ENCODE results near the gene PRSS53.
A peak's percentile ranks its signal among the peaks of the same experiment; 100 is the strongest.

The PRSS53 gene

DNA sequence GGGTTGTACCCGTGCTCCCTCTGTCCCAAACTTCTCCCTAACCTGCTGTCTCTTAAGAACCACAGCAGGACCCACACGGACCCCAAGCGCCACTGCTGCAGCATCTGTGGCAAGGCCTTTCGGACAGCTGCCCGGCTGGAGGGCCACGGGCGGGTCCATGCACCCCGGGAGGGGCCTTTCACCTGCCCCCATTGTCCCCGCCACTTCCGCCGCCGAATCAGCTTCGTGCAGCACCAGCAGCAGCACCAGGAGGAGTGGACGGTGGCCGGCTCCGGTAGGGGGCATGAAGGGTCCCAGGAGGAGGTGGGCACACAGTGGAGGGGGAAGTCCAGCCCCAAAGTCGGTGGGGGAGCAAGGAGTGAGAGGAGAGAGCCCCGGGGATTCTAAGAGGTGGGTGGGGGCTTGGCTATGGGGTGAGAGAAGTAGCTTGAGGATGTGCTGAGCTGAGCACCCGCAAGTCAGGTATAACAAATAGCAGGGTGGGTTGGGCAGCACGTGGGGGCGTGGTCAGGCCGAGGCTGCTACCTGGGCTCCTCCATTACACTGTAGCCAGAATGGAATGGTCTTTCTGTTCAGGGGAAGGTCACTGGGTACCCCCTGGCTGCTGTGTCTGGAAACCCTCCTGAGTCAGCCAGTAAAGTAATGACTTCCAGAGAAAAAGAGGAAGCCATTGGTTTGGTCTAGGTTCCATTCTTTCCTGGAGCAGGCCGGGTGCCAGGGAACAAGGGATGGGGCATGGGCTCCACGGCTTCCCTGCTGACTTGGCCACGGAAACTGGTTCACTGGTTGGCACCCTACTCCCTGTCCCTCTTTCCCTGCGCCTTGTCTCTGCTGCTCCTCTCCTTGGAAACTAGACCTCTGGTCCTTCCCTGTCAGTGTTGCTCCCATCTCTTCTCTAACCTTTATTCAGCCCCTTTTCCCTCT, 7.1 kb downstream of the PRSS53 start:
- DNase-seq = no peak
- in situ Hi-C loops (cut with MboI; ENCODE audit: low pct_unique_long_range_greater_than_20kb, low sequenced_read_pairs) = no loop called here

DNA sequence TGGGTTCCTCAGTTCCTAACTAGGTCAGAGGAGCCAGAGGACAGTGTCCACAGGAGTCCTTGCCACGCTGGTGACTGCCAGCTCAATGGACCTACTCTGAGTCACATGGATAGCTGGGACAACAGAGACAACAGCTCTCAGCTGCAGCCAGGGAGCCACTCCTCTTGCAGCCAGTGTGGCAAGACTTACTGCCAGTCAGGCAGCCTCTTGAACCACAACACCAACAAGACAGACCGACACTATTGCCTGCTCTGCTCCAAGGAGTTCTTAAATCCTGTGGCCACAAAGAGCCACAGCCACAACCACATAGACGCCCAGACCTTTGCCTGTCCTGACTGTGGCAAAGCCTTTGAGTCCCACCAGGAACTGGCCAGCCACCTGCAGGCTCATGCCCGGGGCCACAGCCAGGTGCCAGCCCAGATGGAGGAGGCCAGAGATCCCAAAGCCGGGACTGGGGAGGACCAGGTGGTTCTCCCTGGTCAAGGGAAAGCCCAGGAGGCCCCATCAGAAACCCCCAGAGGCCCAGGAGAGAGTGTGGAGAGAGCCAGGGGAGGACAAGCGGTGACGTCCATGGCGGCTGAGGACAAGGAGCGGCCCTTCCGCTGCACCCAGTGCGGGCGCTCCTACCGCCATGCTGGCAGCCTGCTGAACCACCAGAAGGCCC, 7.9 kb downstream of the PRSS53 start:
- DNase-seq = no peak
- in situ Hi-C loops (cut with MboI; ENCODE audit: low pct_unique_long_range_greater_than_20kb, low sequenced_read_pairs) = no loop called here

DNA sequence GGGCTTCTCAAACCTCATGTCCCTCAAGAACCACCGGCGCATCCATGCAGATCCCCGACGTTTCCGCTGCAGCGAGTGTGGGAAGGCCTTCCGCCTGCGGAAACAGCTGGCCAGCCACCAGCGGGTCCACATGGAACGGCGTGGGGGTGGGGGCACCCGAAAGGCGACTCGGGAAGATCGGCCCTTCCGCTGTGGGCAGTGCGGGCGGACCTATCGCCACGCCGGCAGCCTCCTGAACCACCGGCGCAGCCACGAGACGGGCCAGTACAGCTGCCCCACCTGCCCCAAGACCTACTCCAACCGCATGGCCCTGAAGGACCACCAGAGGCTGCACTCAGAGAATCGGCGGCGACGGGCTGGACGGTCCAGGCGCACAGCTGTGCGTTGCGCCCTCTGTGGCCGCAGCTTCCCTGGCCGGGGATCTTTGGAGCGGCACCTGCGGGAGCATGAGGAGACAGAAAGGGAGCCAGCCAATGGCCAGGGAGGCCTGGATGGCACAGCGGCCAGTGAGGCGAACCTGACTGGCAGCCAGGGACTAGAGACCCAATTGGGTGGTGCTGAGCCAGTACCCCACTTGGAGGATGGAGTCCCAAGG, 8.6 kb downstream of the PRSS53 start:
- in situ Hi-C loops (cut with MboI; ENCODE audit: low pct_unique_long_range_greater_than_20kb, low sequenced_read_pairs) = no loop called here
- DNase-seq = no peak

DNA sequence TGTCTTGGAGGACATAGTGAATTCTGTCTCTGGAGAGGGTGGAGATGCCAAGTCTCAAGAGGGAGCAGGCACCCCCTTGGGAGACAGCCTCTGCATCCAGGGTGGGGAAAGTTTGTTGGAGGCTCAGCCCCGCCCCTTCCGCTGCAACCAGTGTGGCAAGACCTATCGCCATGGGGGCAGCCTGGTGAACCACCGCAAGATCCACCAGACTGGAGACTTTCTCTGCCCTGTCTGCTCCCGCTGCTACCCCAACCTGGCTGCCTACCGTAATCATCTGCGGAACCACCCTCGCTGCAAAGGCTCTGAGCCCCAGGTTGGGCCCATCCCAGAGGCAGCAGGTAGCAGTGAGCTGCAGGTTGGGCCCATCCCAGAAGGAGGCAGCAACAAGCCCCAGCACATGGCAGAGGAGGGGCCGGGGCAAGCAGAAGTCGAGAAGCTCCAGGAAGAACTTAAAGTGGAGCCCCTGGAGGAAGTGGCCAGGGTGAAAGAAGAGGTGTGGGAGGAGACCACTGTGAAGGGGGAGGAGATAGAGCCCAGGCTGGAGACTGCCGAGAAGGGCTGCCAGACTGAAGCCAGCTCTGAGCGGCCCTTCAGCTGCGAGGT, 9.3 kb downstream of the PRSS53 start:
- in situ Hi-C loops (cut with MboI; ENCODE audit: low pct_unique_long_range_greater_than_20kb, low sequenced_read_pairs) = no loop called here
- no peak for DNase-seq

DNA sequence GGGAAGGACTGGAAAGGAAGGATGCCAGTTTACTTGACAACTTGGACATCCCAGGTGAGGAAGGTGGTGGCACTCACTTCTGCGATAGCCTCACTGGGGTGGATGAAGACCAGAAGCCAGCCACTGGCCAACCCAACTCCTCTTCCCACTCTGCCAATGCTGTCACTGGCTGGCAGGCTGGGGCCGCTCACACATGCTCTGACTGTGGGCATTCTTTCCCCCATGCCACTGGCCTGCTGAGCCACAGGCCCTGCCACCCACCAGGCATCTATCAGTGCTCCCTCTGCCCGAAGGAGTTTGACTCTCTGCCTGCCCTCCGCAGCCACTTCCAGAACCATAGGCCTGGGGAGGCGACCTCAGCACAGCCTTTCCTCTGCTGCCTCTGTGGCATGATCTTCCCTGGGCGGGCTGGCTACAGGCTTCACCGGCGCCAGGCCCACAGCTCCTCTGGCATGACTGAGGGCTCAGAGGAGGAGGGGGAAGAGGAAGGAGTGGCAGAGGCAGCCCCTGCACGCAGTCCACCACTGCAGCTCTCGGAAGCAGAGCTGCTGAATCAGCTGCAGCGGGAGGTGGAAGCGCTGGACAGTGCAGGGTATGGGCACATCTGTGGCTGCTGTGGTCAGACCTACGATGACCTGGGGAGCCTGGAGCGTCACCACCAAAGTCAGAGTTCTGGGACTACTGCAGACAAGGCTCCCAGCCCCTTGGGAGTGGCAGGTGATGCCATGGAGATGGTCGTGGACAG, 10.0 kb downstream of the PRSS53 start:
- in situ Hi-C loops (cut with MboI; ENCODE audit: low pct_unique_long_range_greater_than_20kb, low sequenced_read_pairs) = no loop called here
- no peak for DNase-seq

DNA sequence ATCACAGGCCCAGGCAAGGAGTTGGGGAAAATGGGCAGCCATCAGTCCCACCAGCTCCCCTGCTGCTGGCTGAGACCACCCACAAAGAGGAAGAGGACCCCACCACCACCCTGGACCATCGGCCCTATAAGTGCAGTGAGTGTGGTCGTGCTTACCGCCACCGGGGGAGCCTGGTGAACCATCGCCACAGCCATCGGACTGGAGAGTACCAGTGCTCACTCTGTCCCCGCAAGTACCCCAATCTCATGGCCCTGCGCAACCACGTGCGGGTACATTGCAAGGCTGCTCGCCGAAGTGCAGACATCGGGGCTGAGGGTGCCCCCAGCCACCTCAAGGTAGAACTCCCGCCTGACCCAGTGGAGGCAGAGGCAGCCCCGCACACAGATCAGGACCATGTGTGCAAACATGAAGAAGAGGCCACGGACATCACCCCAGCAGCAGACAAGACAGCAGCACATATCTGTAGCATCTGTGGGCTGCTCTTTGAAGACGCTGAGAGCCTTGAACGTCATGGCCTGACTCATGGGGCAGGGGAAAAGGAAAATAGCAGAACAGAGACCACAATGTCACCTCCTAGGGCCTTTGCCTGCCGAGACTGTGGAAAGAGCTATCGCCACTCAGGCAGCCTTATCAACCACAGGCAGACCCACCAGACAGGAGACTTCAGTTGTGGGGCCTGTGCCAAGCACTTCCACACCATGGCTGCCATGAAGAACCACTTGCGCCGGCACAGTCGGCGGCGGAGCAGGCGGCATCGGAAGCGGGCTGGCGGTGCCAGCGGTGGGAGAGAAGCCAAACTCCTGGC, 10.9 kb downstream of the PRSS53 start:
- no peak for DNase-seq
- in situ Hi-C loops (cut with MboI; ENCODE audit: low pct_unique_long_range_greater_than_20kb, low sequenced_read_pairs) = no loop called here

DNA sequence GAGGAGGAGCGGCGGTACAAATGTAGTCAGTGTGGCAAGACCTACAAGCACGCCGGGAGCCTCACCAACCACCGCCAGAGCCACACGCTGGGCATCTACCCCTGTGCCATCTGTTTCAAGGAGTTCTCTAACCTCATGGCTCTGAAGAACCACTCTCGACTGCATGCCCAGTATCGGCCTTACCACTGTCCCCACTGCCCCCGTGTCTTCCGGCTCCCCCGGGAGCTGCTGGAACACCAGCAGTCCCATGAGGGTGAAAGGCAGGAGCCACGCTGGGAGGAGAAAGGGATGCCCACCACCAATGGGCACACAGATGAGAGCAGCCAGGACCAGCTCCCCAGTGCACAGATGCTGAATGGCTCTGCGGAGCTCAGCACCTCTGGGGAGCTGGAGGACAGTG, 11.7 kb downstream of the PRSS53 start:
- DNase-seq = no peak
- in situ Hi-C loops (cut with MboI; ENCODE audit: low pct_unique_long_range_greater_than_20kb, low sequenced_read_pairs) = no loop called here

DNA sequence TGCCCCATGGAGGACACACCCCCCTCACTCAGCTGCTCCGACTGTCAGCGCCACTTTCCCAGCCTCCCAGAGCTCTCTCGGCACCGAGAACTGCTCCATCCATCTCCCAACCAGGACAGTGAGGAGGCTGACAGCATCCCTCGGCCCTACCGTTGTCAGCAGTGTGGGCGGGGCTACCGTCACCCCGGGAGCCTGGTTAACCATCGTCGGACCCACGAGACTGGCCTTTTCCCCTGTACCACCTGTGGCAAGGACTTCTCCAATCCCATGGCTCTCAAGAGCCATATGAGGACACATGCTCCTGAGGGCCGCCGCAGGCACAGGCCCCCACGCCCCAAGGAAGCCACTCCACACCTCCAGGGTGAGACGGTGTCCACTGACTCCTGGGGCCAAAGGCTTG, 12.4 kb downstream of the PRSS53 start:
- no peak for DNase-seq
- in situ Hi-C loops (cut with MboI; ENCODE audit: low pct_unique_long_range_greater_than_20kb, low sequenced_read_pairs) = no loop called here

DNA sequence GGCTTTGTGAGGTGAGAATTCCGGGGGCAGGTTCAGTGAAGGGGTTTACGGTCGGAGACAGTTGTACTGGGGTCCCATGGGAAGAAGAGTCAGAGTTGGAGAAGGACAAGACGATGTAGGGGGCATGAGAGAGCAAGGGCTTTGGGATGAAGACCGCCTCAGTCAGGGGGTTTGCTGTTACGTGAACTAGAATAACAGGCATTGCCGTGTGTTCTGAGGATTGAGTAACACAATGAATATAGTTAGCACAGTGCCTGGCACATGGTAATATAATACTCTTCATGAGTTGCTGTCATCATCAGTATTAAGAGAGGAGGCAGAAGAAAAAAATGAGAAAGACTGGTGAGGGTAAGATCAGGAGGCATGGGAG, 13.9 kb downstream of the PRSS53 start:
- no peak for DNase-seq
- in situ Hi-C loops (cut with MboI; ENCODE audit: low pct_unique_long_range_greater_than_20kb, low sequenced_read_pairs) = no loop called here

DNA sequence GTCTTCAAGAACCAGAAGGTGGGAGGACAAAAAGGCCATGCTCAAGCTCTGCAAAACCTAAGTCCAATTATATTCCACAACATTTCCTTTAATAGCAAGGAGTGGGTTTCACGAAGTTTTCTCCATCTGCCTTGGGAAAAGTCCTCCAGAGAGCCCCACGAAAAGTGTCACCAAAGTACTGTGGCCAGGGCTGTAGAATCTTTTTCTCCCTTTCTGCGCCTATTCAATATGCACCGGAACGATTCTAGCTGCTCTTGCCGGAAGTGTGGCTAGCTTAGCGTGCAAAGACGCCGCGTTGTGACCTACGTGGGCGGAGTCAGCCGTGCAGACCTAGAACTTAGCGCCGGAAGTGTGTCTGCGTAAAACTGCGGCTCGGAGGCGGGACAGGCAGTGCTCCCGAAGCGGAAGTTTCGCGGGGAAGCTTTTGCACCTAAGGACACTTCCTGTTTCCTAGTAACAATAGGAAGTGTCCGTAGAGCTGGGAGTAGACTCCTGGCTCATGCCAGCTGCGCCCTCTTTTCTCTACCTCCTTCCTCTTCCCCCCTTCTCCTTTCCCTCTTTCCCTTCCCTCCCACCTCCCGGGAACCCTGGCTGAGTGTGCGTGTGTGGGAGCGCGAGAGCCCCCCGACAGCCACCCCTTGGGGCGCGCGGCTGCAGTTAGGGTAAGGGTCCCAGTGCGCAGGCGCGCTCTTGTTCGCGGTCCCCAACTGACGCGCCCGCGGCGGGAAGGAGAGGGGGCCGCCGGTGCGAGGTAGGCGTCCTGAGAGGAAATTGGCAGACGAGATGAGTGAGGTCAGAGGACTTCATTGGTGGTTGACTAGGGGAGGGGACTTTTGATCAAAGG, 14.6 kb downstream of the PRSS53 start, which contains the start of the genes ZNF646 and ZNF668:
Gene ZNF646, plus strand, starts transcription at position 453 of the 844 bp plus-strand sequence. CDS start 1,903 bp downstream, outside the sequence.
Gene ZNF668, minus strand, starts transcription at position 271 of the 844 bp plus-strand sequence. CDS start 9,781 bp downstream, outside the sequence.
- DNase-seq = peak; percentile 98
- in situ Hi-C loops (cut with MboI; ENCODE audit: low pct_unique_long_range_greater_than_20kb, low sequenced_read_pairs) = no loop called here

DNA sequence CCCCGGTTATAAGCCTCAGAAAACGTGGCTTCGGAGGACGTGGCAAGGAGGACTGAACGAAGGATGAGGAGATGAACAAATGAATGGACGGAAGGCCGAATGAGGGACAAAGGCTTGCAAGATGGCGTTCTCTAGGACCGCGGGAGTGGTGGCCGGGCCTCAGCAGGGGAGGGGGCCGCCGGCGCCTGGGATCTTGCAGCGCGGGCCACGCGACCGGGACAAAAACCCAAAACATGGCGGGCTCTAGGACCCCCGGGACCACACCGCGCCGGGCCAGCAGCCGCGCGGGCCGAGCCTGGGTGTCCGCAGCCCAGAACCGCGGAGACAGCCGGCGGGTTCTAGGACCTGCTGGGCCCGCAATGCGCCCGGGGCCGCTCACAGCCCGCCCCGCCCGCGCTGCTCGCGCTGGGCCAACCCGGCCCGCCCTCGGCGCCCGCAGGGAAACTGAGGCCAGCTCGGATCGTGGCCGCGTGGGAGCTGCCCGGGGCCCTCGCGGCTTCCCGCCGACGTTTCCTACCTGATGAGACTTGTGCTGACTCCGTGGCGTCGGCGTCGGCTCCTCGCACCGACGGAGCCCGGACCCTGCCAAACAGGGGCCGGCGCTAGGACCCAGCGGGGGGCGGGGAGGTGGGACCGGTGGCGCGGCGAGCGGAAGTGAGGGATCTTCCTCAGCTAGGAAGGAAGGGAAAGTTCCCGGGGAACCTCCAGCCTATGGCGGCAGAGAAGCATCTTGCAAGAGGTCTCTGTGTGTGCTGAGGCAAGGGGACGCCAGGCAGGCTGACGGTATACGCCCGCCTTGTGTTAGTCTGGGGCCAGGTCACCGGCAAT, 15.4 kb downstream of the PRSS53 start:
- DNase-seq = peak; percentile 91
- in situ Hi-C loops (cut with MboI; ENCODE audit: low pct_unique_long_range_greater_than_20kb, low sequenced_read_pairs) = no loop called here

DNA sequence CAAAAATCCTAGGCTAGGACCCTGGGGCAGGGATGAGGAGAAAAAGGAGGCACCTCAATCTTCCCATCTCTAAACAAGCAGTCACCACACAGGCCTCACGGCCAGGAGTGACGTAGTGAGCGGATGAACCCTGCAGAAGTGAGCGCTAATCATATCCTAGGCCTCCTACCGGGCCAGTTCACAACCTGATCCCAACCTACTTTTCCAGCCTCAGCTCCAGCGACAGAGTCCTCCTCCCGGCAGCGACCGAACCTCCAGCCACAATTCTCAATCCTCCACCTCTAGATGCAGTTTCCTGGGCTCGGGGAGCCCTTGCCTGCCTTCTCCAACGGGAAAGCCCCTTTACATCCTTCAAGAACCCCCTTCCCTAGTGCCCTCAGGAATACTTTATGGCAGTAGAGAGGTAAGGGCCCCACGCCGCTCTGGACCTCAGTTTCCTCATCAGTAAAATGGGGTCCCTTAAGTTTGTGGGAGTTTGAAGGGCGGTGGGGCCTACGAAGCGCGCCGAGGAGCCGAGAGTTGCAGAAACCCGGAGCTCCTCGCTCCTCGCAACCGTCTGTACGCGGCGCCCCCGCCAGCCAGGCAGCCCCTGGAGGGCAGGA, 16.1 kb downstream of the PRSS53 start:
- in situ Hi-C loops (cut with MboI; ENCODE audit: low pct_unique_long_range_greater_than_20kb, low sequenced_read_pairs) = no loop called here
- peak; percentile 49 for DNase-seq

DNA sequence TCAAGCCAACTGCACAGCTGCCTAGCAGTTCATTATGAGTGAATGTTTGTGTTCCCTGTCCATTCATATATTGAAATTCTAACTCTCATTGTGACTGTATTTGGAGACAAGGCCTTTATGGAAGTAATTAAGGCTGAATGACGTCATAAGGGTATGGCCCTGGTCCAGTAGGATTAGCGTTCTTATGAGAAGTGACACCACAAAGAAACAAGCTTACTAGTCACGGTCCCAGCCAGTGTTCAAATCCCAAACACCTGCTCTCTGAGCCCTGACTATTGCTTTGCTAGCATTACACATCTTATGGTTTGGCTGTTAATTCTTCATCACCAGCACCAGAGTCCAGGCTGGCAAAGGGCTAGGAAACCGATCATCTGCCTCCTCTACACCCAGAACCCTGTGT, 16.9 kb downstream of the PRSS53 start:
- DNase-seq = no peak
- in situ Hi-C loops (cut with MboI; ENCODE audit: low pct_unique_long_range_greater_than_20kb, low sequenced_read_pairs) = no loop called here

DNA sequence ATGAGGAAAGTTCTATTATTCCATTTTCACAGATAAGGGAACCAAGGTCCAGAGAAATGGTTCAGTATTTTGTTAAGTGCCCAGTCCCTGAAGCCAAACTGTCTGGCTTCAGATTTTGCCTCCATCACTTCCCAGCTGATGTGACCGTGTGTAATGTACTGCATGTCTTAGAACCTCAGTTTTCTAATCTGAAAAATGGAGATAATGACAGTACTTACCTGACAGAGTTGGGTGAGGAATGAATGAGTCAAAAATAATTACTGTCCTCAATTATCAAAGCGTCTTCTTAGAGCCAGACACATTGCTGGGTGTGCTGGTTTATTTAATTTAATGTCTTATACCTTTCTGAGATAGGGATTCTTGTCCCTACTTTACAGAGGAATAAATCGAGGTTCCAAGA, 21.4 kb downstream of the PRSS53 start:
- no peak for DNase-seq
- in situ Hi-C loops (cut with MboI; ENCODE audit: low pct_unique_long_range_greater_than_20kb, low sequenced_read_pairs) = no loop called here

DNA sequence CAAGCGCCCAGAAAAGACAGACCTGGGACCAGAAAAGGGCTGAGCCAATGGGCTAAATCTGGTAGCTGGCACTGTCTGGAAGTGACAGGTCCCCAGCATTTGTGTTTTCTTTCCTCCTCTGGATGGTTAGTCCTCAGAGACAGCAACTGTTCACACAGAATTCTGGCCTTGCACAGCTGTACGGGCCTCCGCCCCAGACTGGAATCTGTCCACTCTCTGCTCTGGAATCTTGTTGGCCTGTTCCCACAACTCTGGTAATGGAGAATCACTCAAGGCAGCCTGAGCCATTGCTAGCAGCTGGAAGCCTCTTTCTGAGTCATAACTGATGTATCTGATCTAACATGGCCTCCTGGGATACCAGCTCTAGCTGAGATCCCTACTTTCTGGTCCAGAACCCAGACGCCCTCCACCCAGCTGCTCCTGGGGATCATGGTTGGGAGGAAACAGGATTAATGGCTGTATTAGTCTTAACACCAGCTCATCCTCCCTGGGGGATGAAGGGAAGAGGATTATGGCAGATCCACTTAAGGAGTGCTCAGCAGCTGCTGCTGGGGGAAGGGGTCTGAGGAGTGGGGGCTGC, 23.8 kb downstream of the PRSS53 start:
- DNase-seq = no peak
- in situ Hi-C loops (cut with MboI; ENCODE audit: low pct_unique_long_range_greater_than_20kb, low sequenced_read_pairs) = no loop called here

Measured in KBM-7 (cell line).